Measurements from ENCODE around the gene CAMKK2.
"Not testable (repeated sequence)": the region's sequence is repeated elsewhere in the genome, so short reads cannot be mapped to it uniquely, and the experiment has no call there.

CAMKK2 gene

DNA sequence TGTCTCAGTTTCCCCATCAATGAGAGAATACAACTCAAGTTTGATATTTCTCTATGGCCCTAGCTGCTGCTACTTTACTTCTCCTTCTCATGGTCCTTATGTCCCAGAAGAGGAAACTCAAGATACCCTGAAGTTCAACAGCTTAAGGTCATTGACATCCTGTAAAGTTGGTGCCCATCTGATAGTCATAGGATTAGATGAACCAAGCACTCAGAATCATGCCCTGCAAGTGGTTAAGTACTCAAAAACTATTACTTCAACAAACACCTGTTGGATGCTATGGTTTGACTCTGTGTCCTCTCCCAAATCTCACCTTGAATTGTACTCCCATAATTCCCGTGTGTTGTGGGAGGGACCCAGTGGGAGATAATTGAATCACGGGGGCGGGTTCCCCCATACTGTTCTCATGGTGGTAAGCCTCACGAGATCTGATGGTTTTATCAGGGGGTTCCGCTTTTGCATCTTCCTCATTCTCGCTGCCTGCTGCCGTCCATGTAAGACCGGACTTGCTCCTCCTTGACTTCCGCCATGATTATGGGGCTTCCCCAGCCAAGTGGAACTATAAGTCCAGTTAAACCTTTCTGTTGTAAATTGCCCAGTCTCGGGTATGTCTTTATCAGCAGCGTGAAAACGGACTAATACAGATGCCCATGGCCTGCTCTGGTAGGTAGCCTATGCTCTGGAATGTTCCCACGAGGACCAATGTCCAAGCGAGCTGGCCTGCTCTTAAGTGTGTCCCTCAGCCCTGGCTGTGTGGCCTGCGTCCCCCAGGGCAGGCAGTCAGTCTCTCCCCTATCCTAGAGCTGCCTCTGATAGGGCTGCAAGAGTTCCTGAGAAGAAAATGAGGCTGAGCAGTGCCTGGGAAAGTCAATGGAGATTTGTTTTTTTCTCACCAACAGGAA, 18.1 kb downstream of the CAMKK2 start:
- DNase-seq, result no peak

- DNase-seq, result no peak
Measured at GRCh38 chr12:121277374-121277759, 19.1 kb downstream of the CAMKK2 start.

- no peak for DNase-seq
Measured at GRCh38 chr12:121274036-121274763, 22.3 kb downstream of the CAMKK2 start.

- no peak for DNase-seq
Measured at GRCh38 chr12:121273364-121273896, 23.1 kb downstream of the CAMKK2 start.

- DNase-seq, result no peak
Measured at GRCh38 chr12:121267822-121268221, 28.7 kb downstream of the CAMKK2 start.

GRCh38 chr12:121264951-121265515, 31.5 kb downstream of the CAMKK2 start:
- DNase-seq, result no peak

GRCh38 chr12:121264135-121264534, 32.4 kb downstream of the CAMKK2 start:
- no peak for DNase-seq

- DNase-seq, result no peak
Measured at GRCh38 chr12:121263206-121263935, 33.1 kb downstream of the CAMKK2 start.

DNA sequence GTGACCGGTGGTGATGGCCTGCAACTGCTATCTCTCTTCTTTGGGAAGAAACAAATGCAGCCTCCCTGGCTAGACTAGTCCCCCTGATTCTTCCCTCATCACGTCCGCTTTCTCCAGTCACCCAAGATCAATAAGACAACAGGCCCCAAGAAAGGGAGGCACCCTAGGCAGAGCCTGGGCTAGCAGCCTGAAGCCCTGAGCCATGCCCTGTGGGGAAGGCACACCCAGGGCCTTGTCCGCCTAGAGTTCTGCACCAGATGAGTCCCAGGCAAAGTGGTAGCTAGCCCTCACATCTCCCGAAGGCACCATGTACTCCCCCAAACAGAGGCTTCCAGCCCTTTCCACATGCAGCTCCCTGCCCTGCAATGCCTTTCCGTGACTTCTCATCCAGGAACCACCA, 35.1 kb downstream of the CAMKK2 start:
- no peak for DNase-seq

- no peak for DNase-seq
Measured at GRCh38 chr12:121260091-121260490, 36.4 kb downstream of the CAMKK2 start.

- no peak for DNase-seq
Measured at GRCh38 chr12:121259074-121259473, 37.4 kb downstream of the CAMKK2 start.

DNA sequence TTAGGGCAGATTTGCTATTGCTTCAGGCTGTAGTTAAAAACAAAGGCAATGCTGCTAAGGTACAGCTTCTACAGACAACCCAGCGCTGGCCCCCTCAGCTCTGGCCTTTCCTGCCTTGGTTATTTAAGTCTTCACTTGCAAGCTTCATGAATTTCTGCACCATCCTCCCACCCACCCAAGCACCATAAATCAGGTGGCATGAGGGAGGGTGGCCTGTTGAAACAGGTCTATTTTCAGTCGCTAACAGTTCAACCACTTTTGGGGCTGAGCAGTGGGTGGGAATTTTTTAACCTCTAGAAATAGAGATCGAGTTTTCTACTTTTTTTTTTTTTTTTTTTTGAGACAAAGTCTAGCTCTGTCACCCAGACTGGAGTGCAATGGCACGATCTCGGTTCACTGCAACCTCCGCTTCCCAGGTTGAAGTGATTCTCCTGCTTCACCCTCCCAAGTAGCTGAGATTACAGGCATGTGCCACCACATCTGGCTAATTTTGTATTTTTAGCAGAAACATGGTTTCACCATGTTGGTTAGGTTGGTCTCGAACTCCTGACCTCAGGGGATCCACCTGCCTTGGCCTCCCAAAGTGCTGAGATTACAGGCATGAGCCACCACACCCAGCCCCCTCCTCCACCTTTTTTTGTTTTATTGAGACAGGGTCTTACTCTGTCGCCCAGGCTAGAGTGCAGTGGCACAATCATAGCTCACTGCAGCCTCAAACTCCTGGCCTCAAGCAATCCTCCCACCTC, 38.6 kb downstream of the CAMKK2 start:
- DNase-seq, result not testable (repeated sequence)

- no peak for DNase-seq
Measured at GRCh38 chr12:121255433-121255832, 41.1 kb downstream of the CAMKK2 start.

GRCh38 chr12:121253638-121254335, 42.7 kb downstream of the CAMKK2 start:
- DNase-seq, result no peak

DNA sequence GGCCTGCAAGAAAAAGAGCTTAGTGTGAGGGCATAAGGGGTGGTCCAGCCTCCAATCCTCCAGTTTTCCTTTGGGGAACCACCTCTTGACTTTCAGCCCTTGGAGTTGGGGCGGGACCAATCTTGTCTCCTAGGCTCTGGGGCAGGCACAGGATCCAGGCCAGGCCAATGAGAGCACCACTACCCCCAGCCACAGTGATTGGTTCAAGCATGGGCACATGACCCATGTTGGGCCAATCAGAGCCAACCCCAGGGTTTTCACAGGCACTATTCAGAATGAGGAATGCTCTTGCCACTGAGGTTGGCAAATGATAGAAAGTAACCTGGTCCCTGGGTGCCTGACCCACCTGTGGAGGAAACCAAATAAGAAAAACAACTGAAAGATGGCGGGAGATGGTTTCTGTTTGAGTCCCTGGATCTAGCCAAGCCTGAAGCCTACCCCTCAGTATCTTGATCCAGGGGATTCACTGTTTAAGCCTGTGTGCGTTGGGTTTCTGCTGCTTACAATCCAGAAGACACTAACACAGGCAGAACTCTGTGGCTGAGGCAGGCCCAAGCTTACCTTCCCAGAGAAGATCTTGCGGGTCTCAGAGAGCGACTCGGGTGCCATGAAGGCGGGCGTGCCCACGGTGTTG, 43.7 kb downstream of the CAMKK2 start:
- DNase-seq, result no peak

DNA sequence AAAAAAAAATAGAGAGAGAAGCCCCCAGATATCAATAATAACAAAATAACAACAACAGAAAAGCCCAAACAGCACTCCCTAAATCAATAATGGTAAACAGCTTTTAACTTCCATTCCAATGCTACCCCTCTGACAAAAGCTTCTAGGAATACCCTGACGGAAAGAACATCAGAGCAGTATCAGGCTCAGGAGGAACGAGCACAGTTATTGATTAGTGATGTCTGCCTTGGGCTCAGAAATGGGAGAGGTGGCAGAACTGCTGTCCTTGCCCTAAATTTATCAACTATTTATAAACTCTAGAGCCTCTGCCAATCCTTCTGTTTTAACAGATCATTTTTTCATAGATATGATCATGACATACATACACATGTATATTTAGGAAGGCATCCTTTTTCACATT, 44.7 kb downstream of the CAMKK2 start:
- no peak for DNase-seq

GRCh38 chr12:121250359-121250758, 46.1 kb downstream of the CAMKK2 start:
- no peak for DNase-seq

DNA sequence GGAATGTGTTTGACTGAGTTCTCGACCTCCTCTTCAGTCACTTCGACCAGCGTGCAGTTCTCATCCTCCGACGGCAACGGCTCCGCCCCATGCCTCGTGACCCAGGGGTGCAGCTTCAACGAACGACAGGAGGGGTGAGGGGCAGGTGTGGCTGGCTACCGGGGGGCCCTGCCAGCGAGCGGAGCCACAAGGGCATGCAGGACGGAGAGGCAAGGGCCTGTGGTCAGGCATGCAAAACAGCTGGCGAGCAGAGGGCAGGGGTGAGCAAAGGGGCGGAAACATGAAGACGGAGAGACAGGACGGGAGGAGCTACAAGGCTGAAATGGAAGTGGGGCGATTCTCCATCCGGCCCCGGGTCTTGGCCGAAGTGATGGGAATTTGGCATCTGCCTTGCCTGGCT, 47.9 kb downstream of the CAMKK2 start:
- DNase-seq, result no peak

GRCh38 chr12:121246893-121247557, 49.5 kb downstream of the CAMKK2 start:
- DNase-seq, result no peak

DNA sequence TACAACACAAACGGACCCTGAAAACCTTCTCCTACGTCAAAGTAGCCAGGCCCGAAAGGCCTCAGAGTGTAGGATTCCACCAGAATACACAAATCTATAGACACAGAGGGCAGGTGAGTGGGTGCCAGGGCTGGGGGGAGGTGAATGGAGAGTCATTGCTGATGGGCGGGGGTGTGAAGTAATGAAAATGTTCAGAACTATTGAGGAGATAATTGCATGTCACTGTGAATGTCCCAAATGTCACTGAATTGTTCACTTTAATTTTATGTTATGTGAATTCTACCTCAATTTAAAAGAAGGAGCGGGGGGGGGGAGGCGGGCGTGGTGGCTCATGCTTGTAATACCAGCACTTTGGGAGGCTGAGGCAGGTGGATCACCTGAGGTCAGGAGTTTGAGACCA, 50.6 kb downstream of the CAMKK2 start:
- DNase-seq, result no peak
